GM21529 (cell line): ENCODE results near the gene DBH.

Experiments
- ATAC-seq: cut with Tn5 transposase; IDR thresholded peaks from one replicate; pipeline ENCODE4 v1.9.1; 2021; ENCODE audit not compliant: unreplicated experiment

The DBH gene

DNA sequence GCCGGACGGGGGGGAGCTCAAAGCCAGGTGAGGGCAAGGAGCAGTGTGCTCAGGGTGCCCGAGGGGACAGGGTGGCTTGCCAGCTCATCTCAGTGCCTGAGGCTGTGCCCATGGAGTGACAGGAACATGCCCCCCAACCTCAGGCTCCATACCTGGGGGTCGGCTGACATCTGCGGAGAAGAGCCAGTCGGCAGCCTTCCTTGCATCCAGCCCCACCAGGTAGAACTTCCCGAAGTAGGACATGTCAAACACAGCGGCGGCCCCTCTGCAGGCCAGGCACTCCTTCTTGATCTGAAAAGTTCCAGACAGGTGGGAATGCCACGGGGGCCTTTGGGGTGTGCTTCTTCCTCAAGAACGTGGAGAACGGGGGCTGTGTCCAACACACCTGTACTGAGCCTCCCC lies 59.9 kb downstream of the DBH start:
- ATAC-seq = no peak

DNA sequence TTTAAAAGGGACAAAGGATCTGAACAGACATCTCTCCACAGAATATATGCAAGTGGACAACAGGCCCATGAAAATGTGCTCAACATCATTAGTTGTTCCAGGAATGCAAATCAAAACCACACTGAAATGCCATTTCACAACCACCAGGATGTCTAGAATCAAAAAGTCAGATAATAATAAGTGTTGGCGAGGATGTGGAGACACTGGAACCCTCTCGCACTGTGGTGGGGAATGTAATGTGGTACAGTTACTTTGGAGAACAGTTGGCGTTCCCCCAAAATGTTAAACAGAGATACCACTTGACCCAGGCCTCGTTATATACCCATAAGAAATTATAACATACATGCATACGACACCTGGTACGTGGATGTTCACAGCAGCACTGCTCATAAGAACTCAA lies 63.4 kb downstream of the DBH start:
- ATAC-seq = no peak

DNA sequence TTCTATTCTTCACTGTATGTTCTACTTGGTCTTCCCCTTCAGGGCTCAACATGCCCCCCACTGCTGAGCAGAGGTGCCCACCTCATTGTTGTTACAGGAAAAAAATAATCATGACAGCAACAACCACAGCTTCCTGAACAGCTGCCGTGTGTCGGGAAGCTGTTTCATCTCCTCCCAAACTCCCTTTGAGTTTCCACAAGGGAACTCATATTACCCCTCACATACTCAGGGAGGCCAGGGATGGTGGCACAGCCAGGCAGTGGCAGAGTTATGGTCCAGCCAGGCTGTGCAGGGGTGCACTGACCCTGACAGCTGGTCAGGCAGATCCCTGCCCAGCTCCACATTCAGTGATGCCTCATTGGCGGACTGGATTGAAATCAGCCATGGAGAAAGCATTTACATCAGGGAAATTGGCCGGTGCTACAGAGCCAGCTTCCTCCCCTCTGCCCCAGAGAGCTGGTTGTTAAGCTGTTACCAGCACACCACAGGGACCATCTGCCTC lies 64.7 kb downstream of the DBH start:
- no peak for ATAC-seq

DNA sequence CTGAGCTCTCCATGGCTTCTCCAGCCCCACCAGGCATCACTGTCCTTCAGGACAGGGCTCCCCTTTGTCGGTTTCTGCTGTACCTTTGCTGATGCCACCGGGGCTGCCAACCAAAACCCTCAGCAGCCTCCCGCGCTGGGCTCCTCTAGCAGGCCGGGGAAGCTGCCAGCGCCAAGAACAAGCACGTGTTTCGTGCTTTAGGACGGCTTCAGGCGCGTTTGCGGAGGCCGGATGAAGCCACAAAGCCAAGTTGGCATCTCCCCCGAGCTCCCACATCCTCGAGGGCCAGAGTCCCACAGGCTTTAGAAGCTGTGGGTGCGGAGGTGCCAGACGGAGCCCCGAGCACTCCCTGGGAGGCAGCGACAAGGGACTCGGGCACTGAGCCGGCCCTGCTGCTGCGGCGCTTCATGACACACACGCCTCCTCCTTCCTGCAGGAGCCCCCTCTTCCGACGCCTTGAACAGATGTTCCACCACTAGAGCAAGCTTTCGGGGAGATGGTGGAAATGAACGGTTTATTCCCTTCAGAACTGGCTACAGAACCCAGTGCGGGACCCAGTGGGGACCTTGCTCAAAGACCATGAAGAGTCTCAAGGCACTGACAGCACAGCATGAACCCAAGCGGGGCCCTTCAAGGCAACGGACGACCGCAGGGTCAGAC lies 65.3 kb downstream of the DBH start:
- no peak for ATAC-seq

DNA sequence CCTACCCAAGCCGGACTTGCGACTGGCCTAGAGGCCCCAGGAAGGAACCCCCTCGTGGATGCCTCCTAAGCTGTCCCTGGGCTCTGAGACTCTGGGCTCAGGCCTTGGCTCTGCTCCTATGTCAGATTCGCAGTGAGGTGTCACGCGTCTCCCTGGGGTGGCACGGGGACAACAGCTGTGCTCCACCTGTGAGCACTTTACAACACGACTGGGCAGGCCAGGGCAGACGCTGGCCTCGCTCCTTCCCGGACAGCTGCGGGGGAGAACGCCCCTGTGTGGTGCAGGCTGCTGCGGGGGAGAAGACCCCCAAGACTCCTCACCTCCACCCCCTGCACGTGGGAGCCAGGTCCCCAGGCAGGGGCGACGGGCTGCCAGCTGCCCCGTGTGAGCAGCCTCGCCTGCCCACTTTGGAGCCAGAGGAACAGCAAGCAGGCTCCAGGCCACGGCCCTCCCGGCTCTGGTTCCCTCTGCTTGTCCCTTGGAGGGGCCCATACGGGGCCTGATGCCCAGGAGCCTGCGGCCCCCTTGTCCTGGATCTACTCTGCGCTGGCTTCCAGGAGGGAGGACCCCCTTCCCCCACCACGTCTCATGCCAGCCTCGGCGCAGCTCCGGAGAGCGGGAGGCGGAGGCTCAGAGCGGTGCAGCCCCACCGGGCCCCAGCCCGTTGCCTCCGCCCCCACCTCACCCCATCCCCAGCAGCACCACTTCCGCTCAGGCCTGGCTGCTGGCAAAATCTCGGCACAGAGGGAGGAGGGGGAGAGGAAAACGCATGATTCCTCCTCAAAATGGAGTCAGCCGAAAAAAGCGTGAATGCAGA lies 66.0 kb downstream of the DBH start:
- ATAC-seq = no peak

DNA sequence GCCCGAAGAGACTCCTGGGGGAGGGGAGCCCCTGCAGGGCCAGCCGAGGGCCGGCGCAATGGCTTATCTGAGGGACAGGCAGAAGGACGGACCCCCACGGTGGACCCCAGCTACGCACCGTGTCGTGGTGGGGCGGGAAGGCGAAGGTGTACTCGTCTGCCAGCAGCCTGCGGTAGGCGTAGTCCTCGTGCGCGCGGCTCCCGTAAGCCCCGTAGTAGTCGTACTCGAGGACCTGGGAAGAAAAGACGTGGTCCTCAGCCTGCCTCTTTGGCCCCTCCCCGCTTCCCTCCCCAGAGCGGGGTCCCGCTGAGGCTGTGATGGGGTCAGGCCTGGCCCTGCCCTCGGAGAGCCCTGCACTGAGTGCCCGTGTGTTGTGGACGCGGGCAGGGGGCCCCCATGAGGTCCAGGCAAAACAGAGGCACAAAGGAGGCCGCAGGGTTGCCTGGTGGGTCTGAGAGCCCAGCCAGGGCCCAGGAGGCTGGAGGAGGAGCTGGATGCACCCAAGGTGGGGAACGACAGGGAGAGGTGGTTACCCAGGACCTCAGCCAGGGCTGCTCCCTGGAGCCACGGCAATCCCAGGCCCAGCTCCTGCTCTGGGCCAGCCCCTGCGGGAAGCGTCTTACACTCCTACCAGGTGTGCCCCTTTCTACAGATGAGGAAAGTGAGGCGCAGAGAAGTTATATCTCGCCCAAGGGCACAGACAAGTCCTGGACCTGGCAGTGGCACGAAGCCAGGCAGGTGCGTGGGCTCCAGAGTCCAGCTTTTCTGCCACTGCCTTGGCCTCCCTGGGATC lies 66.8 kb downstream of the DBH start:
- ATAC-seq = no peak

DNA sequence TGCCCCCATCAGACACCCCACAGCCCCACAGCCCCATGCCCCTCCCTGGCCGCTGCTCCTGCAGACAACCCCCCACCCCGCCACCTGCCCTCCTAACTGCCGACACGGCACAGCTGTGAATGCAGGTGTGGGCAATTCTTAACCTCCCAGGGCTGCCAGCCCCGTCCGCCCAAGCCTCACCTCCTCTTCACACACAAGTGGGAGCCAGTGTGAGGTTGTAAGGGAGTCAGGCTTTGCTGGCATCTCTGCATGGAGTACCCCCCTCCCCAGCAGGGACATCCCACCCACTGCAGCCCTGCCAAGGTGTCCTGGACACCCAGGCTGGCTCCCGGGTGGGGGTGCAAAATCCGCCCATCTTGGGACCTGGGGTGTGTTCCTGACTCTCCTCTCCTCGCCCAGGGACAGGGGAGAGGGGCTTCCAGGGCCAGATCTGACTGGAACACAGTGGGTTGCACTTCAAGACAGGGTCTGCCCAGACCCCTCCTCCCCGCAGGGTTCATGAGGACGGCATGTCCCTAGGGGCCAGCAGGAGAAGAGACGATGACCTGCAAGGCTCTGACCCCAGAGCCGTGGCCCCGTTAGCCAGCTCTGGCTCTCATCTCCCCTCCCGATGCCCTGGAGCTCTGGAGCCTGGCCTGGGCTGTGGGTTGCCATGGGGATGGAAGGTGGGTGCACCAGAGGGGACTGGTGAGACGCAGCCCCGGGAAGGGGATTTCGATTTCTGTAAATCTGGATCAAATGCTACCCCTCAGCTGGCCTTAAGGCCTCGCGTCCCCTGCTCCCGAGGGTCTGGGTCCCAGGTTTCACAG lies 67.6 kb downstream of the DBH start:
- no peak for ATAC-seq

DNA sequence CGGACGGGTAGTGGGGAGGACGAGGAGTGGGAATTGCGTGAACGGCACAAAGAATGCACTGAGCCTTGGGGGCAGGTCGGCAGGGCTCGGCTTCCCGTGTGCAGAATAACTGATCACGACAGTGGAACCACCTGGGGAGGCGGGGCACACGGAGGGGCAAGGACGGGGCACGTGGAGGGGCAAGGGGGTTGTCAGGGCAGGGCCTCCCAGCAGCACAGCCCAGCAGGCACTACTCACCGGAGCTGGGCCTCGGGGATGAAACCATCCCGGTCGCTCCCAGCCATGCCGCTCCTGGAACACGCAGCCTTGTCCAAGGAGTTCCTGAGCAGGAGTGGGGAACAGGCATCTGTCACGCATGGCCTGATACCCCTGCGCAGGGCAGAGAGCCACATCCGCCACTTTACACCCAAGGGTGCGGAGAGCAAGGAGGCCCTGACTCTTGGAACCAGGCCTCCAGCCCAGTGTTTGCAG lies 68.6 kb downstream of the DBH start:
- no peak for ATAC-seq

DNA sequence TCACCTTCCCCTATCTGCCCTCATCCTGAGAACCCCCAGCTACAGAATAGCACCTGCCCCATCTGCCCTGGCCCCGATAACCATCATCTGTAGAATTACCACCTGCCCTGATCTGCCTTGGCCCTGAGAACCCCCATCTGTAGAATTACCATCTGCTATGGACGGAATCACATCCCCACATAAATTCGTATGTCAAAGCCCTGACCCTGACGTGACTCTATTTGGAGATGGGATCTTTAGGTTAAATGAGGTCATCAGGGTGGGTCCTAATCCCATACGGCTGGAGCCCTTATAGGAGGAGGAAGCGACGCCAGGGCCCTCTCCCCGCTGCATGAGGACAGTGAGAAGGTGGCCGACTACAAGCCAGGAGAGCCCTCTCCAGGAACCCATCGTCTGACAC lies 69.4 kb downstream of the DBH start:
- ATAC-seq = no peak

DNA sequence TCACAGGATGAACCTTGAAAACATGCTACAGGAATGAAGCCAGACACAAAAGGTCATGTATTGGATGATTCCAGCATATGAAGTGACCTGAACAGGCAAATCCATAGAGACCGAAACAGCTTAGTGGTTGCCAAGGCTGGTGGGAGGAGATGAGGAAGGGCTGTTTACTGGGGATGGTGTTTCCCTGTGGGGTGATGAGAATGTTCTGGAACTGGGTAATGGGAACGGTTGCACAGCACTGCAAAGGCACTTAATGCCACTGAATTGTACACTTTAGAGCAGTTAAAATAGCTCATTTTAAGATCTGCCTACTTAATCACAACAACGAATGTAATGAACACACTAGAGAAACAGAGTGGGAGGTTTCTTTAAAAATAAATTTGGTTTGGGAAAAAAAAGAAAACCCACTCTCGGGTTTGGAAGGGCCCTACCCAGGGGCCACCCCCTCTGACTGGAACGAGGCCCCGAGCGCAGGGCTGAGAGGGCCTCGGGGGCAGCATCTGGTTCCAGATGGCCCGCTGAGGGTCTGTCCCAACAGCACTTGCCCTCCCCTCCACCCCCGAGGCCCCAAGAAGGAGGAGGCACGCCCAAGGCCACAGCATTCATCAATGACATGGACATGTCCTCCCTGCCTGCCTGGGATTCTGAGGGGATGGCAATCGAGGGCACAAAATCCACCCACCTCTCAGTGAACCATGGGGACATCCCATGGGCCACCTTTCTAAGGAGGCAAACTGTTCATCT lies 70.3 kb downstream of the DBH start:
- no peak for ATAC-seq

DNA sequence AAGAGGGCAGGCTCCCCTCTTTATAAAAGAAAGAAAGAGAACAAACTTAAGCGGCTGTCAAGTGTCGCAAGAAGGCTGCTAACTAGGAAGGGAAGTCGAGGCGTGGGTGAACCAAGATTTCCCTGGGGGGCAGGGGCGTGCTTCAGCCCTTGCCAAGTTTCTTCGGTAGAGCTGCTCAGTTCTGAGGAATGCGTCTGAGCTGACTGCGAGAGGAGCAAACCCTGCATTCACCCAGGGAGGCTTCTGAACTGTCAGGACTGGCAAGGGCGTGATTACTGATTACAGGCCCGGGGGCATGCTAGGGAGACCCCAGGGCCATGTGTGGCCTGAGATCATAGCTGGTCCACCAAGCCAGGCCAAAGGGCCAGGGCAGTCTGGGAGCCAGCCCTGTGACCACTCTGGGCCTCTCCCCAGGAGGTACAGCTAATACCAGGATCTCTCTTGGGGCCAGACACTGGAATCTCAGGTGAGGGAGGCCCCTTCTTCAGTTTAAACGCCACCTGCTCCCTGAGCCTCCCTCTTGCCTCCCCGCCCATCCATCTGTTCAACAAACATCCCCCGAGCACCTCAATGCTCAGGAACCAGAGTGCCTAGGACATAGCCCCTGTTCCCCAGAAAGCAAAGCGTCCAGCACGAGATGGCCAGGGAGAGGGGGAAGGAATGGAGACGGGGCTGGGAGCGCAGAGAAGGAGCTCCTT lies 71.1 kb downstream of the DBH start:
- no peak for ATAC-seq

DNA sequence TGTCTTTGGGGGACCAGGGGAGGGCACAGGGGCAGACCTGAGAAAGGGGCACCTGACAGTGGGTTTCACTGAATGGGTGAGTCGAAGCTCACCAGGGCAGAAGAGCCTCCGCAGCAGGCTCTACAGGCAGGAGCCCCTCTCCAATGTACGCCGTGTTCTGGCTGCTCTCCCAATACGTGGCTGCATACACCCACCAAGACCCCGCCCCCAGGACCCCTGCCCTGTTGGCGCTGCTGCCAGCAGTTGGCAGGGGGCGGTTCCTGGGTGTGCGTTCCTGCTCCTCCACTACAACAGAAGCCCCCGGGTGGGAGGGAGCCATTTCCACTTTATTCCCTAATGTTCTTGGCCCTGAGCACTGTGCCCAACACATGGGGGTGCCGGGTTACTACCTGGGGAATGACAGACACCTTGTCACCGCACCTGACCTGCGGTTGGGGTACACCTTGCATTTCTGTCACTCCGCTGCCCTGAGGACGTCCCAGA lies 71.6 kb downstream of the DBH start:
- ATAC-seq = no peak

DNA sequence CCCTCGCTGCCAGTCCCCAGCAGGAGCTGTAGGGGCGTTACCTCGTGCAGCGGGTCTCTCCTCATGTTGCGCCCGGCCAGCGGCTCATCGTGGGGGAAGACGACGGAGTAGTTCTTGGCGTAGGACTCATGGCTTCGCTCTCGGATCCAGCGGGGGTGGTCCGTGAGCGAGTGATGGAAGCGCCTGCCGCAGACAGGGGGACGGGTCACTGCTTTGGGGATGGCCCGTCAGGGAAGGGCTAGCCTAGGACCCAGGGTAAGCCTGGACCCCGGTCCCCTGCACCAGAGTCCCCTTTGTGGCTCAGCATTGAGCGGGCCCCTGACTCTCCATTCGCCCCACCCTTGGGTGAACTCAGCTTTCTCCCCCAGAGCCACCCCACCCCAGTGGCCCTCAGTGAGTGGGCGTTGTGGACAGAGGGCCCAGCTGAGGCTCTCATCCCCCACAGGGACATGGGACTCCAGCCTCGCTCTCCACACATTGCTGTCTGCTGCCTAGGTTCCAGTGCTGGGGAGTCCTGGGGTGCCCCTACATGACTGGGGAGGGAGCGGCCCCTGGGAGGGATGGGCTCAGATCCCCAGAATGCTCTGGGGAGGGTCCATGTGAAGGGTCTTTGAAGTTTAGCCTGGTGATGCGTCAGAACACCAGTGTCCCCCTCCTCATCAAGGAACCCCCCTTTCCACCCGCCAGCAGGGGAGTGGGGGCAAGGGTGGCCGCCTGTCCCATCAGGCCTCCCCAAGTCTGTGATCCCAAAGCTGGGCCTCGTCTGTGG lies 72.3 kb downstream of the DBH start:
- no peak for ATAC-seq
